ENCODE data around the gene MAP1LC3B2. TPM values are rescaled to one million over a fixed set of nuclear protein-coding genes. Genes with fewer than 3 reads are reported as not detected.

Gene MAP1LC3B2
- total RNA-seq, 1 donor from 2014 or later: 4.1 TPM

DNA sequence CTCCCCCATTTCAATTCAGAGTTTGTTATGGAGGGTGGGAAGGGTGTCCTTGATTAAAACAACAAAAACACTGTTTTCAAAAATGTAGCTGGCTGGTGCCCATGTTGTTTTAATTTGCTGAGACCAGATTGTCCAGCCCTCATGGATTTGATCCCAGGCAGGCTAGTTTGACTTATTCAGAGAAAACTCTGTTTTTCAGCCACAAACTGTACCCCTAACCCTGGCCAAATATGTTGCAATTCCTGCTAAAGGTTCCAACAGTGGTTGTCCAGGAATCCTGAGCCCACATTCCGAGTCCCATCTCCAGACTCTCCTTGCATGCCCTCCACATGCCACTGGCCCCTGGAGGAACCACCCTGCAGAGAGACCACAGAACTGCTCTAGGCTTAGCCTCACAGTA lies 36.0 kb downstream of the MAP1LC3B2 start:
- Mint-ChIP-seq H3K9me3 (ENCODE audit: low read depth) (no peaks in the 10 kb centered on the region), H3K27me3 (ENCODE audit: low read depth) (no peaks in the 10 kb centered on the region), H3K4me3 (ENCODE audit: unreplicated experiment) (no peak overlapping the region), H3K27ac (ENCODE audit: unreplicated experiment) (peak overlapping the region; percentile 38), H3K4me1 (ENCODE audit: low read depth) (peaks cover 63% of the 10 kb centered on the region), H3K36me3 (ENCODE audit: low read depth) (no peaks in the 10 kb centered on the region)
- DNase-seq (ENCODE audit: low spot score): no peak
- TF ChIP-seq, protein P1, sequence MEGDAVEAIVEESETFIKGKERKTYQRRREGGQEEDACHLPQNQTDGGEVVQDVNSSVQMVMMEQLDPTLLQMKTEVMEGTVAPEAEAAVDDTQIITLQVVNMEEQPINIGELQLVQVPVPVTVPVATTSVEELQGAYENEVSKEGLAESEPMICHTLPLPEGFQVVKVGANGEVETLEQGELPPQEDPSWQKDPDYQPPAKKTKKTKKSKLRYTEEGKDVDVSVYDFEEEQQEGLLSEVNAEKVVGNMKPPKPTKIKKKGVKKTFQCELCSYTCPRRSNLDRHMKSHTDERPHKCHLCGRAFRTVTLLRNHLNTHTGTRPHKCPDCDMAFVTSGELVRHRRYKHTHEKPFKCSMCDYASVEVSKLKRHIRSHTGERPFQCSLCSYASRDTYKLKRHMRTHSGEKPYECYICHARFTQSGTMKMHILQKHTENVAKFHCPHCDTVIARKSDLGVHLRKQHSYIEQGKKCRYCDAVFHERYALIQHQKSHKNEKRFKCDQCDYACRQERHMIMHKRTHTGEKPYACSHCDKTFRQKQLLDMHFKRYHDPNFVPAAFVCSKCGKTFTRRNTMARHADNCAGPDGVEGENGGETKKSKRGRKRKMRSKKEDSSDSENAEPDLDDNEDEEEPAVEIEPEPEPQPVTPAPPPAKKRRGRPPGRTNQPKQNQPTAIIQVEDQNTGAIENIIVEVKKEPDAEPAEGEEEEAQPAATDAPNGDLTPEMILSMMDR (IDR thresholded peaks at IDR 0.05): no peak

- Mint-ChIP-seq H3K27ac (ENCODE audit: unreplicated experiment) (no peak overlapping the region), H3K9me3 (ENCODE audit: low read depth) (no peaks in the 10 kb centered on the region), H3K36me3 (ENCODE audit: low read depth) (no peaks in the 10 kb centered on the region), H3K4me3 (ENCODE audit: unreplicated experiment) (no peak overlapping the region), H3K4me1 (ENCODE audit: low read depth) (peaks cover 60% of the 10 kb centered on the region), H3K27me3 (ENCODE audit: low read depth) (no peaks in the 10 kb centered on the region)
- no peak for DNase-seq (ENCODE audit: low spot score)
- TF ChIP-seq, protein P1 (IDR thresholded peaks at IDR 0.05): no peak
Observed at GRCh38 chr12:116595672-116596071, 36.5 kb downstream of the MAP1LC3B2 start.

- TF ChIP-seq, protein P1 (IDR thresholded peaks at IDR 0.05): no peak
Observed at GRCh38 chr12:116597886-116598285, 38.7 kb downstream of the MAP1LC3B2 start.

GRCh38 chr12:116598311-116599284 lies 39.4 kb downstream of the MAP1LC3B2 start:
- peaks cover 67% of the 10 kb centered on the region for H3K4me1 Mint-ChIP-seq (ENCODE audit: low read depth)
- DNase-seq (ENCODE audit: low spot score): no peak
- H3K4me3 Mint-ChIP-seq (ENCODE audit: unreplicated experiment): peak overlapping the region; percentile 59
- peak overlapping the region; percentile 98 for H3K27ac Mint-ChIP-seq (ENCODE audit: unreplicated experiment)
- H3K9me3 Mint-ChIP-seq (ENCODE audit: low read depth): no peaks in the 10 kb centered on the region
- no peaks in the 10 kb centered on the region for H3K36me3 Mint-ChIP-seq (ENCODE audit: low read depth)
- H3K27me3 Mint-ChIP-seq (ENCODE audit: low read depth): no peaks in the 10 kb centered on the region
- TF ChIP-seq, protein P1 (IDR thresholded peaks at IDR 0.05): no peak

More at GRCh38 chr12:116597886-116598285, 38.7 kb downstream of the MAP1LC3B2 start:
- Mint-ChIP-seq H3K36me3 (ENCODE audit: low read depth) (no peaks in the 10 kb centered on the region), H3K27me3 (ENCODE audit: low read depth) (no peaks in the 10 kb centered on the region), H3K9me3 (ENCODE audit: low read depth) (no peaks in the 10 kb centered on the region), H3K4me3 (ENCODE audit: unreplicated experiment) (no peak overlapping the region), H3K27ac (ENCODE audit: unreplicated experiment) (peak overlapping the region; percentile 98), H3K4me1 (ENCODE audit: low read depth) (peaks cover 65% of the 10 kb centered on the region)
- DNase-seq (ENCODE audit: low spot score): no peak

DNA sequence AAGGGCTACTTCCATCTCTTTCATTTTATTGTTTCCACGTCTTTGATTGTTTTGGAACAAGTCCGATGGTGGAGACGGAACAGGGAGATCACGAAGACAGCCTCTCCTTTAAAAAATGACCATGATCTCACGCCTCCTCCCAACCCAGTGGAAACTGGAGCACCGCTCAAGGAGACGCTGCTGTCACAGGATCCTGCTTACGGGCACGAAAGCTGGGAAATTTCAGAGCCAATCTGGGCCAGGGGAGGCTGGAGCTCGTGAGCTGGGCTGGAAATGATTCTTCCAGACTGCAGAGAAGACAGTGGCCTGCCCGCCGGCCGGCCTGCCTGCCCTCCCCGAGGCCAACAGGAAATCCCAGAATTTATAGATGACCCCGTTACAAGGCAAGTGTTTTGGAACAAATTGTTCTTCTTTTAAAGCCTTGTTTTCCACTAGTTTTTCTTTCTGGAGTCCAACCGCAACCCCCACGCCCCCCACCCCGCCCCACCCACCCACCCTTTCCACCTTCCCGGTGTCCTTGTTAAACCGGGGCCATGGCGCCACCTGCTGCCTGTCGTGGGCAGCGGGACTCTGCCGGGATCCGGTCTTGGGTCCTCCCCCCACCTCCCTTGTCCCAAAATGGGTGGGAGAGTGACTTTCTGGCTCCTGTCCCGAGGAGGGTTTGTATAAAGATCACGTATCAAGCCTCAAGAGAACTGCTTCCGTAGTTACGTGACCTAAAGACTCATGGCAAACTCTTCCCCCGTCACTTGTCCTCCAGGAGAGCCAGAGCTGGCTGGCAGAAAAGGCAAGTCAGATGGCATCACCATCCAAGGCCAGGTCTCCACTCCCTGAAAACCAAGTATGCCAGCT lies 40.3 kb downstream of the MAP1LC3B2 start:
- Mint-ChIP-seq H3K4me3 (ENCODE audit: unreplicated experiment) (peak overlapping the region; percentile 59), H3K9me3 (ENCODE audit: low read depth) (no peaks in the 10 kb centered on the region), H3K4me1 (ENCODE audit: low read depth) (peaks cover 69% of the 10 kb centered on the region), H3K27me3 (ENCODE audit: low read depth) (no peaks in the 10 kb centered on the region), H3K27ac (ENCODE audit: unreplicated experiment) (peak overlapping the region; percentile 98), H3K36me3 (ENCODE audit: low read depth) (no peaks in the 10 kb centered on the region)
- no peak for DNase-seq (ENCODE audit: low spot score)
- TF ChIP-seq, protein P1 (IDR thresholded peaks at IDR 0.05): peak; percentile 89
